Neural cell (in vitro differentiated cells): Measurements from ENCODE around the gene TOLLIP. TPM values are rescaled to one million over a fixed set of nuclear protein-coding genes. Genes with fewer than 3 reads are reported as not detected.

Source experiments
- H2AFZ ChIP-seq: fragments of 200-600, 300-800 bp; sonication (generic), shearing (Covaris generic); 2 replicates; pipeline ENCODE4 v1.6.0; 2014; ENCODE audit warnings: low read depth, mild to moderate bottlenecking, antibody characterized with exemption, low read length, moderate library complexity
- H3F3A ChIP-seq: fragments of 200-600 bp; shearing (Covaris generic); 2 replicates; pipeline ENCODE4 v1.6.1; 2016; ENCODE audit warnings: mild to moderate bottlenecking, moderate library complexity, mixed read lengths, antibody characterized with exemption, low read length; ENCODE audit not compliant: insufficient read depth, poor library complexity, severe bottlenecking
- H3K27ac ChIP-seq: fragments of 200-600, 300-800 bp; sonication (generic), shearing (Covaris generic); 2 replicates; pipeline ENCODE4 v1.5.1; 2014; ENCODE audit warnings: mild to moderate bottlenecking, low read length, moderate library complexity
- H3K27me3 ChIP-seq: fragments of 300-800, 200-600 bp; sonication (generic), shearing (Covaris generic); 2 replicates; pipeline ENCODE4 v1.6.0; 2014; ENCODE audit warnings: mild to moderate bottlenecking, low read depth, low read length, moderate library complexity; ENCODE audit not compliant: insufficient read depth
- H3K36me3 ChIP-seq: fragments of 300-800, 200-600 bp; sonication (generic), shearing (Covaris generic); 2 replicates; pipeline ENCODE4 v1.5.1; 2014; ENCODE audit warnings: mild to moderate bottlenecking, antibody characterized with exemption, low read length, moderate library complexity; ENCODE audit not compliant: insufficient read depth
- H3K4me2 ChIP-seq: fragments of 300-800, 200-600 bp; sonication (generic), shearing (Covaris generic); 2 replicates; pipeline ENCODE4 v1.6.0; 2014; ENCODE audit warnings: mild to moderate bottlenecking, low read length
- H3K4me3 ChIP-seq: fragments of 300-800, 200-600 bp; sonication (generic), shearing (Covaris generic); 2 replicates; pipeline ENCODE4 v1.5.1; 2014; ENCODE audit warnings: mild to moderate bottlenecking, low read length, moderate library complexity
- H3K79me2 ChIP-seq: fragments of 200-600 bp; shearing (Covaris generic); replicated peaks from 2 replicates; pipeline ENCODE4 v1.6.0; 2014; ENCODE audit warnings: mild to moderate bottlenecking, low read length, moderate library complexity; ENCODE audit not compliant: insufficient read depth
- H3K9ac ChIP-seq: fragments of 300-800, 200-600 bp; sonication (generic), shearing (Covaris generic); 2 replicates; pipeline ENCODE4 v1.6.1; 2016; ENCODE audit warnings: mild to moderate bottlenecking, low read length, mixed read lengths
- H3K9me2 ChIP-seq: fragments of 200-600 bp; shearing (Covaris generic); 2 replicates; pipeline ENCODE4 v1.6.1; 2016; ENCODE audit warnings: mild to moderate bottlenecking, low read length, mixed read lengths; ENCODE audit not compliant: insufficient read depth
- H3K9me3 ChIP-seq: fragments of 200-600, 300-800 bp; sonication (generic), shearing (Covaris generic); 2 replicates; pipeline ENCODE4 v1.6.1; 2016; ENCODE audit warnings: mild to moderate bottlenecking, mixed run types, low read length, moderate library complexity, mixed read lengths
- H4K20me1 ChIP-seq: fragments of 200-600 bp; shearing (Covaris generic); 2 replicates; pipeline ENCODE4 v1.6.1; 2016; ENCODE audit warnings: mild to moderate bottlenecking, mixed run types; ENCODE audit not compliant: insufficient read depth
- EP300 ChIP-seq: fragments of 450-650 bp; conservative IDR thresholded peaks from 2 replicates; pipeline ENCODE4 v1.6.1; 2014; ENCODE audit warnings: antibody characterized with exemption, mild to moderate bottlenecking, moderate library complexity; ENCODE audit not compliant: poor library complexity, severe bottlenecking
- EZH2 ChIP-seq: fragments of 200-600, 300-800 bp; shearing (Covaris generic), sonication (generic); IDR thresholded peaks from 2 replicates; pipeline ENCODE4 v1.6.1; 2014; ENCODE audit warnings: antibody characterized with exemption, low read length, borderline replicate concordance, mild to moderate bottlenecking; ENCODE audit not compliant: insufficient read depth, poor library complexity, severe bottlenecking
- MXI1 ChIP-seq: fragments of 450-650 bp; conservative IDR thresholded peaks from 2 replicates; pipeline ENCODE4 v1.6.1; 2014; ENCODE audit warnings: antibody characterized with exemption, mild to moderate bottlenecking; ENCODE audit not compliant: poor library complexity, severe bottlenecking
- POLR2AphosphoS5 ChIP-seq: IDR thresholded peaks from 2 replicates; pipeline ENCODE4 v1.6.1; 2012
- RAD21 ChIP-seq: fragments of 450-650 bp; conservative IDR thresholded peaks from 2 replicates; pipeline ENCODE4 v1.6.1; 2014; ENCODE audit warnings: antibody characterized with exemption, mild to moderate bottlenecking, moderate library complexity
- SMC3 ChIP-seq: fragments of 450-650 bp; conservative IDR thresholded peaks from 2 replicates; pipeline ENCODE4 v1.6.1; 2014; ENCODE audit warnings: antibody characterized with exemption, mild to moderate bottlenecking, moderate library complexity; ENCODE audit not compliant: poor library complexity
- TAF1 ChIP-seq: IDR thresholded peaks from 2 replicates; pipeline ENCODE4 v1.6.1; 2012; ENCODE audit warnings: low read depth
- polyA plus RNA-seq: library from polyadenylated mRNA; depleted of rRNA; stranded (reverse); fragments of >200 nt; gene quantifications from 2 replicates; pipeline ENCODE4 v1.2.3, GENCODE V29; 2014
- TF ChIP-seq, protein P1 (sequence below): IDR thresholded peaks from 2 replicates; pipeline ENCODE4 v1.6.1; 2012; ENCODE audit warnings: borderline replicate concordance
- TF ChIP-seq, protein P2 (sequence below): fragments of 450-650 bp; IDR thresholded peaks from 2 replicates; pipeline ENCODE4 v1.5.1; 2014; ENCODE audit warnings: antibody characterized with exemption, mild to moderate bottlenecking, moderate library complexity; ENCODE audit not compliant: poor library complexity, severe bottlenecking

TOLLIP gene
- polyA plus RNA-seq, 1 donor from 2014 or later = 24.1 TPM

DNA sequence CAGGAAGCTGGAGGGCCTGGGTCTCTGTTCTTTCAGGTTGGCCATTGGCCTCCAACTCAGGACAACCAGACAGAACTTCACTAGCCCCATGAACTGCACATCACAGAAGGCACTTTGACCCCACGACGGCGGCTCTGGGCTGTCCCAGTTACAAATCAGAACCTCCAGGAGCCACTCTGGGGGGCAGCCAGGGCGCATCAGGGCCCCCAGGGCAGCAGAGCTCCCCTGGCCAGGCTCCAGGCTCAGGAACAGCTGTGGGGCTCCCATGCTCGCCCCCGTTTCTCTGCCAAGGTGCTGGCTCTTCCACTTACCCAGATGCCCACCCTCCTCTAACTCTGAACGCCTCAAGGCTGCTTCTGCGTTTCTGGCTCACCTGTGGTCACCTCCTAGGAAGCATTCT lies 25.5 kb downstream of the TOLLIP start (continued):
- TF ChIP-seq EP300 = no peak
- TF ChIP-seq RAD21 = no peak

DNA sequence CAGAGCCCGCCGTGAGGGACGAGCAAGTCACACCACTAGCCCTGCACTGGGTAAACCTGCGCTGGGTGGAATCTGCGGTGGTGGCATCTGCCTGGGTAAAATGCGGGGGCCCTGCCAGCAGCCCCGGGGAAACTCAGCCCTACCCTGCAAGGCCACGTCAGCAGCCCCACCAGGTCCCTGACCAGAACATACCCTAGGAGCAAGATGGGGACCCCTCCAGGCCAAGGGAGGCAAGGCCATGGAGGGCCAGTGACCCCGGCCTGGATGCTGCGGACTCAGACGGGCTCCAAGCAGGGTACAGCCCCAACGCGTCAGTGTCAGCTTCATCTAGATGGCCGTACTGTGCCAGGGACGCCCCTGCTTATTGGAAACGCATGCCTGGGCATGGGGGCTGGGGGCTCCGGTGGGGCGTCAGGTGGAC lies 26.3 kb downstream of the TOLLIP start:
- no peak for TF ChIP-seq TAF1
- TF ChIP-seq, protein P1, sequence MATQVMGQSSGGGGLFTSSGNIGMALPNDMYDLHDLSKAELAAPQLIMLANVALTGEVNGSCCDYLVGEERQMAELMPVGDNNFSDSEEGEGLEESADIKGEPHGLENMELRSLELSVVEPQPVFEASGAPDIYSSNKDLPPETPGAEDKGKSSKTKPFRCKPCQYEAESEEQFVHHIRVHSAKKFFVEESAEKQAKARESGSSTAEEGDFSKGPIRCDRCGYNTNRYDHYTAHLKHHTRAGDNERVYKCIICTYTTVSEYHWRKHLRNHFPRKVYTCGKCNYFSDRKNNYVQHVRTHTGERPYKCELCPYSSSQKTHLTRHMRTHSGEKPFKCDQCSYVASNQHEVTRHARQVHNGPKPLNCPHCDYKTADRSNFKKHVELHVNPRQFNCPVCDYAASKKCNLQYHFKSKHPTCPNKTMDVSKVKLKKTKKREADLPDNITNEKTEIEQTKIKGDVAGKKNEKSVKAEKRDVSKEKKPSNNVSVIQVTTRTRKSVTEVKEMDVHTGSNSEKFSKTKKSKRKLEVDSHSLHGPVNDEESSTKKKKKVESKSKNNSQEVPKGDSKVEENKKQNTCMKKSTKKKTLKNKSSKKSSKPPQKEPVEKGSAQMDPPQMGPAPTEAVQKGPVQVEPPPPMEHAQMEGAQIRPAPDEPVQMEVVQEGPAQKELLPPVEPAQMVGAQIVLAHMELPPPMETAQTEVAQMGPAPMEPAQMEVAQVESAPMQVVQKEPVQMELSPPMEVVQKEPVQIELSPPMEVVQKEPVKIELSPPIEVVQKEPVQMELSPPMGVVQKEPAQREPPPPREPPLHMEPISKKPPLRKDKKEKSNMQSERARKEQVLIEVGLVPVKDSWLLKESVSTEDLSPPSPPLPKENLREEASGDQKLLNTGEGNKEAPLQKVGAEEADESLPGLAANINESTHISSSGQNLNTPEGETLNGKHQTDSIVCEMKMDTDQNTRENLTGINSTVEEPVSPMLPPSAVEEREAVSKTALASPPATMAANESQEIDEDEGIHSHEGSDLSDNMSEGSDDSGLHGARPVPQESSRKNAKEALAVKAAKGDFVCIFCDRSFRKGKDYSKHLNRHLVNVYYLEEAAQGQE = no peak
- no peak for TF ChIP-seq MXI1
- TF ChIP-seq RAD21 = no peak
- no peak for TF ChIP-seq EZH2
- no peak for TF ChIP-seq POLR2AphosphoS5
- TF ChIP-seq, protein P2, sequence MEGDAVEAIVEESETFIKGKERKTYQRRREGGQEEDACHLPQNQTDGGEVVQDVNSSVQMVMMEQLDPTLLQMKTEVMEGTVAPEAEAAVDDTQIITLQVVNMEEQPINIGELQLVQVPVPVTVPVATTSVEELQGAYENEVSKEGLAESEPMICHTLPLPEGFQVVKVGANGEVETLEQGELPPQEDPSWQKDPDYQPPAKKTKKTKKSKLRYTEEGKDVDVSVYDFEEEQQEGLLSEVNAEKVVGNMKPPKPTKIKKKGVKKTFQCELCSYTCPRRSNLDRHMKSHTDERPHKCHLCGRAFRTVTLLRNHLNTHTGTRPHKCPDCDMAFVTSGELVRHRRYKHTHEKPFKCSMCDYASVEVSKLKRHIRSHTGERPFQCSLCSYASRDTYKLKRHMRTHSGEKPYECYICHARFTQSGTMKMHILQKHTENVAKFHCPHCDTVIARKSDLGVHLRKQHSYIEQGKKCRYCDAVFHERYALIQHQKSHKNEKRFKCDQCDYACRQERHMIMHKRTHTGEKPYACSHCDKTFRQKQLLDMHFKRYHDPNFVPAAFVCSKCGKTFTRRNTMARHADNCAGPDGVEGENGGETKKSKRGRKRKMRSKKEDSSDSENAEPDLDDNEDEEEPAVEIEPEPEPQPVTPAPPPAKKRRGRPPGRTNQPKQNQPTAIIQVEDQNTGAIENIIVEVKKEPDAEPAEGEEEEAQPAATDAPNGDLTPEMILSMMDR = no peak
- TF ChIP-seq SMC3 = no peak
- TF ChIP-seq EP300 = no peak
- Histone ChIP-seq H3K9ac (no peak overlapping the region), H3K9me2 (no peaks in the 10 kb centered on the region), H2AFZ (no peak overlapping the region), H3K79me2 (no peaks in the 10 kb centered on the region), H4K20me1 (no peaks in the 10 kb centered on the region), H3K27me3 (no peaks in the 10 kb centered on the region), H3K4me3 (no peak overlapping the region), H3F3A (no peaks in the 10 kb centered on the region), H3K27ac (no peak overlapping the region), H3K4me2 (no peak overlapping the region), H3K9me3 (no peaks in the 10 kb centered on the region), H3K36me3 (no peaks in the 10 kb centered on the region)

DNA sequence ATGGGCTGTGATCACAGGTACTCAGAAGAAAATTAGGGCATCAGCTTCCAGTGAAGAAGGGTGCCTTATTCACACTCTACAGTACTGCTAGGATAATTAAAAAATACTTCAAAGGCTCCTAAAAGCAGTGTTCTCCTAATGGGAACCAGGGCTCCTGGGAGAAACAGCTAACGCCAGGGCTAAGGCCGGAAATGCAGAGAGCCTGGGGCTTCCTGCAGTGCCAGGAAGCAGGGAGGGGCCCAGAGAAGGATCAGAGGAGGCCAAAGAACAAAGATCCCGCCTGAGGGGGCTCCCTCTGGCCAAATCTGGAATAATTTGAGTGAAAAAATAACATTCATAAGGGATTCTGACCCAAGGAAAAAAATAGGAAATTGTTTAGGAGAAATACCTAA lies 27.5 kb downstream of the TOLLIP start:
- H3K27ac ChIP-seq = no peak overlapping the region
- H3K4me2 ChIP-seq = no peak overlapping the region
- H3K9me2 ChIP-seq = no peaks in the 10 kb centered on the region
- H3K79me2 ChIP-seq = no peaks in the 10 kb centered on the region
- no peaks in the 10 kb centered on the region for H4K20me1 ChIP-seq
- H2AFZ ChIP-seq = no peak overlapping the region
- no peak overlapping the region for H3K9ac ChIP-seq
- H3K9me3 ChIP-seq = no peaks in the 10 kb centered on the region
- H3K36me3 ChIP-seq = no peaks in the 10 kb centered on the region
- H3K27me3 ChIP-seq = no peaks in the 10 kb centered on the region
- H3F3A ChIP-seq = no peaks in the 10 kb centered on the region
- no peak overlapping the region for H3K4me3 ChIP-seq
- TF ChIP-seq RAD21 (no peak), POLR2AphosphoS5 (no peak), TAF1 (no peak), EZH2 (no peak), SMC3 (no peak), EP300 (no peak), MXI1 (no peak)
- TF ChIP-seq, protein P2 = no peak
- TF ChIP-seq, protein P1 = no peak
